B cell (primary cell): ENCODE results near the gene PDZRN3.

Source experiments
- EZH2 ChIP-seq: IDR thresholded peaks from 2 replicates; pipeline ENCODE4 v1.6.1; 2012; ENCODE audit warnings: borderline replicate concordance, low read depth, mild to moderate bottlenecking, moderate library complexity, low read length; ENCODE audit not compliant: insufficient read depth, poor library complexity, severe bottlenecking
- TF ChIP-seq, protein P1 (sequence below): fragments of 200-600 bp; IDR thresholded peaks from one replicate; pipeline ENCODE4 v1.8.0; 2022; ENCODE audit warnings: antibody characterized with exemption, mild to moderate bottlenecking

DNA sequence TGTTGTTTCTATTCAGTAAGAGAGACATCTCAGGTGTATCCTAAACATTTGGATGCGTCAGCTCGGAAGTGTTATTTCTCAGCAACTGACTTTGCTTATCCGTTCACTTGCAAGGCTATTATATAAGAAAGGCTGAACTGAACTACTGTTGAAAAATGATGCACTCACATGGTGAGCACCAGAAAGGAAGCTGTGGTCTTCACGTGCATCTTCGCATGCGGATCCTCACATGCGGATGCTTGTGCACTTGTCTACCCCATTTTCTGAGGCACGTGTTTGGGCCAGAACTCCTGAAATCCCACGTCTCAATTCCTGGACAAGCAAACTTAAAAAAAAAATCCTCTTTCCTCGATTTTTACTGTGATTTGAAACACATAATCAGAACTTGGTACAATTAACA is 63.2 kb downstream of the PDZRN3 start:
- TF ChIP-seq EZH2 = no peak
- TF ChIP-seq, protein P1, sequence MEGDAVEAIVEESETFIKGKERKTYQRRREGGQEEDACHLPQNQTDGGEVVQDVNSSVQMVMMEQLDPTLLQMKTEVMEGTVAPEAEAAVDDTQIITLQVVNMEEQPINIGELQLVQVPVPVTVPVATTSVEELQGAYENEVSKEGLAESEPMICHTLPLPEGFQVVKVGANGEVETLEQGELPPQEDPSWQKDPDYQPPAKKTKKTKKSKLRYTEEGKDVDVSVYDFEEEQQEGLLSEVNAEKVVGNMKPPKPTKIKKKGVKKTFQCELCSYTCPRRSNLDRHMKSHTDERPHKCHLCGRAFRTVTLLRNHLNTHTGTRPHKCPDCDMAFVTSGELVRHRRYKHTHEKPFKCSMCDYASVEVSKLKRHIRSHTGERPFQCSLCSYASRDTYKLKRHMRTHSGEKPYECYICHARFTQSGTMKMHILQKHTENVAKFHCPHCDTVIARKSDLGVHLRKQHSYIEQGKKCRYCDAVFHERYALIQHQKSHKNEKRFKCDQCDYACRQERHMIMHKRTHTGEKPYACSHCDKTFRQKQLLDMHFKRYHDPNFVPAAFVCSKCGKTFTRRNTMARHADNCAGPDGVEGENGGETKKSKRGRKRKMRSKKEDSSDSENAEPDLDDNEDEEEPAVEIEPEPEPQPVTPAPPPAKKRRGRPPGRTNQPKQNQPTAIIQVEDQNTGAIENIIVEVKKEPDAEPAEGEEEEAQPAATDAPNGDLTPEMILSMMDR = no peak
